ENCODE results near the gene ABTB2.

ABTB2 gene

DNA sequence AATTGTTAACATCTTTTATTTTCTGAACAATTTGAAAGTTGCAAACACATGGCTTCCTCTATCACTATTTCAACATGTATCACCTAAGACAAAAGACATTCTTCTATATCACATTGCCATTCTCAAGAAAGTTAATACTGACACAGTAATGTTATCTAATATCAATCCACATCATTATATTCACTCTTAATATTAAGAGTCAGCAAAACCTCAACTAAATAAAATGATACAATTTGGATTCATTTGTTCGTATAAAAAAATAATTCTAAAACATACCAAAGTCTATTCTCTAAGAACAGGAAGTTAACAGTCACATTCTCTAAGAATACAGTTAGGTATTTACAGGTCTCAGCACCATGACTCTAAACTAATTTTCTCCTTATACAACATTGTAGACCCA is 52.0 kb downstream of the ABTB2 start:
- Histone ChIP-seq H2AFZ (ENCODE audit: low read length) (no peak overlapping the region), H3K36me3 (replicated peaks in 1 of 2; ENCODE audit: control insufficient read depth in 2 of 2, insufficient read depth in 2 of 2, low read length in 2 of 2) (no peaks in the 10 kb centered on the region), H3K18ac (ENCODE audit: low read length) (no peak overlapping the region), H3K4ac (ENCODE audit: low read length) (no peak overlapping the region), H3K27me3 (ENCODE audit: control insufficient read depth in 3 of 3, insufficient read depth in 3 of 3, low read depth in 1 of 3, low read length in 3 of 3) (no peaks in the 10 kb centered on the region), H2BK120ac (ENCODE audit: low read depth, low read length) (no peak overlapping the region), H3K4me3 (ENCODE audit: low read length in 2 of 2) (no peak overlapping the region), H3K14ac (ENCODE audit: low read length) (no peak overlapping the region), H4K8ac (ENCODE audit: low read depth, low read length) (no peak overlapping the region), H2BK12ac (ENCODE audit: low read length) (no peak overlapping the region), H3K27ac (replicated peaks; ENCODE audit: low read length) (no peak overlapping the region), H4K91ac (ENCODE audit: low read depth, low read length, poor library complexity) (no peak overlapping the region), H3K23ac (ENCODE audit: low read depth, low read length, poor library complexity) (no peak overlapping the region), H3K9ac (ENCODE audit: low read depth, low read length, poor library complexity) (no peak overlapping the region), H3K79me1 (ENCODE audit: low read depth, low read length) (no peaks in the 10 kb centered on the region), H3K9me3 (replicated peaks in 1 of 2; ENCODE audit: control insufficient read depth in 2 of 2, insufficient read depth in 1 of 2, low read depth in 1 of 2, low read length in 2 of 2) (no peaks in the 10 kb centered on the region), H2AK5ac (ENCODE audit: low read depth, low read length) (no peak overlapping the region), H3K4me2 (ENCODE audit: insufficient read depth, low read length, poor library complexity, severe bottlenecking) (no peak overlapping the region), H2BK15ac (ENCODE audit: low read length) (no peak overlapping the region), H2BK5ac (ENCODE audit: low read length) (no peak overlapping the region), H3K4me1 (ENCODE audit: control insufficient read depth in 2 of 2, insufficient read depth in 1 of 2, low read depth in 1 of 2, low read length in 2 of 2) (peaks cover 0 to 2% of the 10 kb centered on the region in 2 donors)
- no peak for DNase-seq (ENCODE audit: low spot score)
- WGBS, 2 donors (ENCODE audit: extremely low coverage in 2 of 2, insufficient read length in 2 of 2, insufficient replicate concordance in 1 of 2) = no CpG with 5 or more reads among the region's 1 CpG

DNA sequence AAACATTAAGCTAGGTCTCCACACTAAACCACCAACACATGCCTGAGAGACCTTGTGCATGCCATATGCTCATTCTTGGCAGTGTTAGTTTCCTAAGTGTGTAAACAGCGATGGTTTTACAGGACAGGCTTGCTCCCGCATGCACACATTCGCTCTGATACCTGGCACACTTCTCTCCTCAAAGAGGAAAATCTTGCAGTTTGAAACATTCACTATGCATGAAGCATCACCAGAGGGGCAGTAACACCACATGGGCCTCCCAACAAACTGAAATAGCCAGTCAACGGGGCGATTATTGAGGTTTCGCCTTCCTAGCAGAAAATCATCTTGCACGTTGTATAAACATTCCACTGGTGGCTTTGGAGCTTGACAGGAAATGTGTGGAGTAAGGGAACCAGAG is 52.6 kb downstream of the ABTB2 start:
- Histone ChIP-seq H3K27ac (replicated peaks; ENCODE audit: low read length) (no peak overlapping the region), H3K4me2 (ENCODE audit: insufficient read depth, low read length, poor library complexity, severe bottlenecking) (no peak overlapping the region), H2BK5ac (ENCODE audit: low read length) (no peak overlapping the region), H2BK12ac (ENCODE audit: low read length) (no peak overlapping the region), H3K18ac (ENCODE audit: low read length) (no peak overlapping the region), H2AFZ (ENCODE audit: low read length) (no peak overlapping the region), H4K8ac (ENCODE audit: low read depth, low read length) (no peak overlapping the region), H3K4me1 (ENCODE audit: control insufficient read depth in 2 of 2, insufficient read depth in 1 of 2, low read depth in 1 of 2, low read length in 2 of 2) (peaks cover 3 to 4% of the 10 kb centered on the region in 2 donors), H3K4ac (ENCODE audit: low read length) (no peak overlapping the region), H3K27me3 (ENCODE audit: control insufficient read depth in 3 of 3, insufficient read depth in 3 of 3, low read depth in 1 of 3, low read length in 3 of 3) (no peaks in the 10 kb centered on the region), H3K14ac (ENCODE audit: low read length) (no peak overlapping the region), H3K36me3 (replicated peaks in 1 of 2; ENCODE audit: control insufficient read depth in 2 of 2, insufficient read depth in 2 of 2, low read length in 2 of 2) (no peaks in the 10 kb centered on the region), H4K91ac (ENCODE audit: low read depth, low read length, poor library complexity) (no peak overlapping the region), H3K23ac (ENCODE audit: low read depth, low read length, poor library complexity) (no peak overlapping the region), H2BK120ac (ENCODE audit: low read depth, low read length) (no peak overlapping the region), H2BK15ac (ENCODE audit: low read length) (no peak overlapping the region), H3K9ac (ENCODE audit: low read depth, low read length, poor library complexity) (no peak overlapping the region), H3K4me3 (ENCODE audit: low read length in 2 of 2) (no peak overlapping the region), H3K79me1 (ENCODE audit: low read depth, low read length) (no peaks in the 10 kb centered on the region), H3K9me3 (replicated peaks in 1 of 2; ENCODE audit: control insufficient read depth in 2 of 2, insufficient read depth in 1 of 2, low read depth in 1 of 2, low read length in 2 of 2) (no peaks in the 10 kb centered on the region), H2AK5ac (ENCODE audit: low read depth, low read length) (no peak overlapping the region)
- WGBS, 2 donors (ENCODE audit: extremely low coverage in 2 of 2, insufficient read length in 2 of 2, insufficient replicate concordance in 1 of 2) = no CpG with 5 or more reads among the region's 7 CpGs
- no peak for DNase-seq (ENCODE audit: low spot score)

DNA sequence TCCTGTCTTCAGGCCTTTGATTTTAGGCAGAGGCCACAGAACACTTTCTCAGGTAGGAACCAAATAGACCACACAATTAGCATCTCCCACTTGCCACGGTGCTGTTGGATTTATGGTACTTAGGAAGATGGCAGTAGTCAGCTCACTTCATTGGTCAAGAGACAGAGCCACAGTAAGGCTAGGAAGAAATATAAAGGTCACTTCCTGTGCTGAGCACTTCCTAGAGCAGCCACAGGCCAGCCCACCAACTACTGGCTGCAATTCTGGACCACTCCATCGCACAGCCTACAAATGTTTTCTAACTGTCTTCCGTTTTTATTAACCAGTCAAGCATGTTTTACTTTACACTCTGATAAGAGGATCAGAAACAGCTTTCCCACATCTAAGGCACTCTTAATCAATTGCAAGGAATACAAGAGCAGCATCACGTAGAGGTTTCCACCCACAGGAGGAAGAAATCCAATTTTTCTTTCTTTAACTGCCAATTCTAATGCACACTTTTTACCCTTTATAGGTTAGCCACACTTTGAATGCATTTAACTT is 54.7 kb downstream of the ABTB2 start:
- Histone ChIP-seq H2AK5ac (ENCODE audit: low read depth, low read length) (no peak overlapping the region), H3K4me3 (ENCODE audit: low read length in 2 of 2) (no peak overlapping the region), H4K91ac (ENCODE audit: low read depth, low read length, poor library complexity) (no peak overlapping the region), H3K79me1 (ENCODE audit: low read depth, low read length) (no peaks in the 10 kb centered on the region), H4K8ac (ENCODE audit: low read depth, low read length) (no peak overlapping the region), H3K36me3 (replicated peaks in 1 of 2; ENCODE audit: control insufficient read depth in 2 of 2, insufficient read depth in 2 of 2, low read length in 2 of 2) (no peaks in the 10 kb centered on the region), H2BK12ac (ENCODE audit: low read length) (no peak overlapping the region), H3K4me1 (ENCODE audit: control insufficient read depth in 2 of 2, insufficient read depth in 1 of 2, low read depth in 1 of 2, low read length in 2 of 2) (peaks cover 5 to 13% of the 10 kb centered on the region in 2 donors), H2BK15ac (ENCODE audit: low read length) (no peak overlapping the region), H2BK120ac (ENCODE audit: low read depth, low read length) (no peak overlapping the region), H2AFZ (ENCODE audit: low read length) (peak overlapping the region; percentile 7), H3K27ac (replicated peaks; ENCODE audit: low read length) (no peak overlapping the region), H2BK5ac (ENCODE audit: low read length) (no peak overlapping the region), H3K27me3 (ENCODE audit: control insufficient read depth in 3 of 3, insufficient read depth in 3 of 3, low read depth in 1 of 3, low read length in 3 of 3) (no peaks in the 10 kb centered on the region), H3K23ac (ENCODE audit: low read depth, low read length, poor library complexity) (no peak overlapping the region), H3K4me2 (ENCODE audit: insufficient read depth, low read length, poor library complexity, severe bottlenecking) (no peak overlapping the region), H3K4ac (ENCODE audit: low read length) (no peak overlapping the region), H3K18ac (ENCODE audit: low read length) (no peak overlapping the region), H3K9ac (ENCODE audit: low read depth, low read length, poor library complexity) (no peak overlapping the region), H3K9me3 (replicated peaks in 1 of 2; ENCODE audit: control insufficient read depth in 2 of 2, insufficient read depth in 1 of 2, low read depth in 1 of 2, low read length in 2 of 2) (no peaks in the 10 kb centered on the region), H3K14ac (ENCODE audit: low read length) (no peak overlapping the region)
- no peak for DNase-seq (ENCODE audit: low spot score)
- WGBS, 2 donors (ENCODE audit: extremely low coverage in 2 of 2, insufficient read length in 2 of 2, insufficient replicate concordance in 1 of 2) = no CpG with 5 or more reads among the region's 4 CpGs

DNA sequence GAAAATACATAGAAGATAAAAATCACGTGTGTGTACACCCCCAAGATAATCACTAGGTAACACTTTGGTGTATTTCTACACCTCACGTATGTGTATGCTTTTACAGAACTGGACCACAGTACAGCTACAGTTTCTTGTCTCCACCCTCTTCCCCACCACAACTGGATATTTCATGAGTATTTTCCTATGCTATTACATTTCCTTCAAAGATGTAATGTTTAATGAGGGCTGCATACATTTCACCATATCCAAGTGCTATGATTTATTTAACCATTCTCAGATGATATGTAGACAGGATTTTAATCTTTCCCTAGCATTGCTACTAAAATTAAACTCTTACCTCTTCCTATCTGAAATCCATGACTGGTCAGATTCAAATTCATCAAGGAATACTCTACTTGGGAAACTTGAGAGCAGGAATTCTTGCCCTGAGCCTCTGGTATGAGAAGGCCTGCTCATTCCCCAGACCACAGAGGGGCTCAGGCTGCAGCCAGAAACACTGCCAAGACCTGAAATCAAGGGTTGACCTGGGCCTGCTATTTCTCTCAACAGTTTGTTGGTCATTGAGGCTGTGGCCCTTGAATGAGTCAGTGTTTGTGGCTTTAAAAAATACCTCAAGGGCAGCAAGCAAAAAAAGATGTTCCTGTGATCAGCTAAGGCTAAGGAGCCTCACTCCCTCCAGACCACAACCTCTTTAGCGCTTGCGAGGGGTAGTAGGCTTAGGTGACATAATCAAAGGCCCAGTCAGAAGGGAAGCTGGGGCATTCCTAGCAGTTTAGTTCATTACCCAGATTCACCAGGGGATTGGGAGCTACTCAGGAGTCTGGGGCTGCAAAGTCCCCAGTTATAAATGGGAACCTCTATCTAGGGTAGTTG is 55.5 kb downstream of the ABTB2 start:
- no CpG with 5 or more reads among the region's 4 CpGs for WGBS, 2 donors (ENCODE audit: extremely low coverage in 2 of 2, insufficient read length in 2 of 2, insufficient replicate concordance in 1 of 2)

More for the DNA sequence above, 55.5 kb downstream of the ABTB2 start:
- Histone ChIP-seq H3K23ac (ENCODE audit: low read depth, low read length, poor library complexity) (no peak overlapping the region), H3K14ac (ENCODE audit: low read length) (no peak overlapping the region), H3K27ac (replicated peaks; ENCODE audit: low read length) (no peak overlapping the region), H4K91ac (ENCODE audit: low read depth, low read length, poor library complexity) (no peak overlapping the region), H3K27me3 (ENCODE audit: control insufficient read depth in 3 of 3, insufficient read depth in 3 of 3, low read depth in 1 of 3, low read length in 3 of 3) (no peaks in the 10 kb centered on the region), H3K4ac (ENCODE audit: low read length) (no peak overlapping the region), H4K8ac (ENCODE audit: low read depth, low read length) (no peak overlapping the region), H3K18ac (ENCODE audit: low read length) (no peak overlapping the region), H2AFZ (ENCODE audit: low read length) (peak overlapping the region; percentile 7), H3K4me2 (ENCODE audit: insufficient read depth, low read length, poor library complexity, severe bottlenecking) (no peak overlapping the region), H2BK120ac (ENCODE audit: low read depth, low read length) (no peak overlapping the region), H2BK5ac (ENCODE audit: low read length) (no peak overlapping the region), H3K9me3 (replicated peaks in 1 of 2; ENCODE audit: control insufficient read depth in 2 of 2, insufficient read depth in 1 of 2, low read depth in 1 of 2, low read length in 2 of 2) (no peaks in the 10 kb centered on the region), H2AK5ac (ENCODE audit: low read depth, low read length) (no peak overlapping the region), H3K4me3 (ENCODE audit: low read length in 2 of 2) (no peak overlapping the region), H2BK12ac (ENCODE audit: low read length) (no peak overlapping the region), H3K4me1 (ENCODE audit: control insufficient read depth in 2 of 2, insufficient read depth in 1 of 2, low read depth in 1 of 2, low read length in 2 of 2) (peaks cover 5 to 13% of the 10 kb centered on the region in 2 donors), H3K36me3 (replicated peaks in 1 of 2; ENCODE audit: control insufficient read depth in 2 of 2, insufficient read depth in 2 of 2, low read length in 2 of 2) (no peaks in the 10 kb centered on the region), H2BK15ac (ENCODE audit: low read length) (no peak overlapping the region), H3K9ac (ENCODE audit: low read depth, low read length, poor library complexity) (no peak overlapping the region), H3K79me1 (ENCODE audit: low read depth, low read length) (no peaks in the 10 kb centered on the region)
- no peak for DNase-seq (ENCODE audit: low spot score)
